HG02588 (cell line): ENCODE data around the gene ZNF429.
A peak's percentile ranks its signal among the peaks of the same experiment; 100 is the strongest.
"Not testable (repeated sequence)": the region's sequence is repeated elsewhere in the genome, so short reads cannot be mapped to it uniquely, and the experiment has no call there.

Source experiments
- ATAC-seq: cut with Tn5 transposase; IDR thresholded peaks from one replicate; pipeline ENCODE4 v1.9.1; 2021; ENCODE audit warnings: mild to moderate bottlenecking, moderate library complexity; ENCODE audit not compliant: unreplicated experiment

ZNF429 gene

DNA sequence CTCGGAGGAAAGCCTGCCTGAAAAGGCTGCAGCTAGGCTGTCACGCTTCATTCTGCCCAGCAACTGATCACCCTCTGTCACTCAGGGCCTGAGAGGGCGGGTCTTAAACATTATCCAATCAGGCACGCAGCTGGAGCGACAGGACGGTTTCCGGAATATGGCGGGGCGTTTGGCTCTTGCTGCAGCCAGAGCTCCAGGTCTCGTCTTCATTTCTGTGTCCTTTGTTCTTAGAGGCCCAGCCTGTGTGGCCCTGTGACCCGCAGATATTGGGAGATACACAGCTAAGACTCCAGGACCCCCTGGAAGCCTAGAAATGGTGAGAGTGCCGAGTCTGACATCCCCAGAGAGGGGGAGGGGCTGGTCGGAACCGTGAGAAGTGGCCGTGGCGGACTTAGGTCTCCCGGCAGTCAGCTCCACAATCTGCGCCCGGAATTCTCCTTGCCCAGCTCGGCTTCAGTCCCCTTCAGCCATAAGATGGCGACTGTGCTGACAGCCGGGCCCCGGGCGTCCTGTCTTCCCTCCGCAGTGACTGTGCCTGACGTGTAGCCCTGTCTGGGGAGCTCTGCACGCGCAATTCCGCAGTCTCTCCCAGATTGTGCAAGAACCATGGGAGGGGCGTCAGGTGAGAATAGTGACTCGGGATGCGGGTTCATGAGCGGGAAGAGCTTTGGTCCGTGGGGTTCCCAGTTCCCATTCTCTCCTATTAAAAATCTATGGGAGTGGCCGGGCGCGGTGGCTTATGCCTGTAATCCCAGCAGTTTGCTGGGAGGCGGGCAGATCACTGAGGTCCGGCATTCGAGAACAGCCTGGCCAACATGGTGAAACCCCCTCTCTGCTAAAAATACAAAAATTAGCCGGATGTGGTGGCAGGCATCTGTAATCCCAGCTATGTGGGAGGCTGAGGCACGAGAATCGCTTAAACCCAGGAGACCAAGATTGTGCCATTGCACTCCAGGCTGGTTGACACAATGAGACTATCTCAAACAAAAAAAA is at the start of gene ZNF429:
TSS of gene ZNF429 (plus strand) at position 144 of the 993 bp plus-strand sequence. CDS start at position 314, 170 bp downstream.
- peak; percentile 99 for ATAC-seq

DNA sequence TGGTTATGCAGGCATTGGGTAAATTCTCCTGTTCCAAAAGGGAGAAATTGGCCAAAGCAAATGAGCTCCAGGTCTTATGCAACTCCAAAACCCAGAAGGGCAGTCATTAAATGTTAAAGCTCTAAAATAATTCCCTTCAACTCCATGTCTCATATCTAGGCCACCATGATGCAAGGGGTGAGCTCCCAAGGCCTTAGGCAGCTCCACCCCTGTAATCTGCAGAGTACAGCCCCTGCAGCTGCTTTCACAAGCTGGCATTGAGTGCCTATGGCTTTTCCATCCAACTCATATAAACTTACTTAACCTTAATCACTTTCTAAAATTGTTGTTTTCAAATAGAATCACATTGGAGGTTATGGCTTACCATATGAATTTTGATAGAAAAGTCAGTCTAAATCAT is 44.7 kb upstream of the ZNF429 start:
- no peak for ATAC-seq

DNA sequence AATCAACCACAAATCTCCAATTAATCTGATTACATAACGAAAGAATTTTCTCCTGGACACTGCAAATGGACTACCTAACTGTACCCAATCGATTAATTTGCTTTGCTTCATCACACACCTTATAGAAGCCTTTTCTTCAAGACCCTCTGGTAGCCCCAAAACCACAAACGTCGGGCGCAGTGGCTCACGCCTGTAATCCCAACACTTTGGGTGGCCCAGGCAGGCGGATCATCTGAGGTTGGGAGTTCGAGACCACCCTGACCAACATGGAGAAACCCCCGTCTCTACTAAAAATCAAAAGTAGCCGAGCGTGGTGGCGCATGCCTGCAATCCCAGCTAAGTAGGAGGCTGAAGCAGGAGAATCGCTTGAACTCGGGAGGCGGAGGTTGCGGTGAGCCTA is 42.9 kb upstream of the ZNF429 start:
- ATAC-seq = no peak

DNA sequence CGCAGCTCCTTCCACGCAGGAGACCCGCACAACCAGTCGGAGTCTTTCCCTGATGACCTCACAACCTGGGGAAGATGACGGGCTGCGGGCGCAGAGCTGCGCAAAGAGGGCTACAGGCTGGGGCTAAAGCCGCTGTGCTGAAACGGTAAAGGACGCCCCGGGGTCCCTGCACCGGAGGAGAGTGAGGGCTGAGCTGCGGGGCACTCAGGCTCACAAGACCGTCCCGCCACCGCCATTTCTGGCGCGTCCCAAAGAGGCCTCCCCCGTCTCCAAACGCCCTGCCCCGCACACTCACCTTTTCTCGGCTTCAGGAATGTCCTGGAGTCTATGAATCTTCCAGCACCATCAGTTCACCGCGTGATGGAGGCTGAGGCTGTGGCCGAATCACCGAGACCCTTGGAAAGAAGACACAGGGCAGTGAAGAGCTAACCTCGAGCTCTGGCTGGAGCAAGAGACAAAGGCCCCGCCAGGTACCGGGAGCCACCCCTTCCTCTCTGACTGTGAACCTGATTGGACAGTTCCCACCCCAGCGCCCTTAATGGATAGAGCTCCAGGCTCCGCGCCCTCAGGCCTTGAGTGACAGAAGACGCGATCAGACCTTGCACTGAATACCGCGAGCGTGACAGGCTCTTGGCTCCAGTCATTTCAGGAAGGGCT is 41.8 kb upstream of the ZNF429 start:
- ATAC-seq = no peak

DNA sequence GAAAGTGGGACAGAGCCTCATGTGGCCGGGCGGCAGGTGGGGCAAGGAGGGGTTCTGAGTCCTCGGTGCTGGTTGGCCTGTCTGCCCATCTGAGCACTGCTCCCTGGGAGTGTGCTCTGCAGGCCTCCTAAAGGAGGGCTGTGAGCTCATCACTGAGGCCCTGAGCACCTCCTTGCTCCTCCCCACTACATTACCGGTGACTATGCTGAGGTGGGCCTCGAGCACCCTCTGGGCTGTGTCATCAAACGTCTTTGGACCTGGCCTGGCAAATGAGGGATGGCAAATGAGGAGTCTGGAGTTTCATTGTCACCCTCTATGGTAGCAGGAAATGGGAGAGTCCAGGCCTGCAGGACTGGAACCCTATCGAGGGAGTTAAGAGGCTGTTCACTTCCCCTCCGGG is 38.8 kb upstream of the ZNF429 start:
- ATAC-seq = no peak

DNA sequence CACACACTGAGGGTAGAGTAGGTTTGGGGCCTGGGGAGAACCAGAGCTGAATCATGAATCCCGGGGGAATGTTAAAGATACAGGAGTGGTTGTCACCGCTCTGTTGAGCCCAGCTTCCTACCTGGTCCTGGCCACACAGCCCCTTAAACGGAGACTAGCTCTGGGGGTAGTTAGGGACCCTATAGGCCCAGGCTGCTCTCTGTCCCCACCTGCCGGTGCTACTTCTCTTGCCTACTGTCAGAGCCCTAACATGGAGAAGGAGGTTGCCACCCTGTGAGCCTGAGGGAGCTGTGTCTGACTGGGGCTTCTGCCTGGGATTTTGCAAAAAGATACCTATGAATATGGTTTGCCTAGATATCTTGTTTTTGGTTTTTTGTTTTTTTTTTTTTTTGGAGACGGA is 36.6 kb upstream of the ZNF429 start:
- ATAC-seq = no peak

DNA sequence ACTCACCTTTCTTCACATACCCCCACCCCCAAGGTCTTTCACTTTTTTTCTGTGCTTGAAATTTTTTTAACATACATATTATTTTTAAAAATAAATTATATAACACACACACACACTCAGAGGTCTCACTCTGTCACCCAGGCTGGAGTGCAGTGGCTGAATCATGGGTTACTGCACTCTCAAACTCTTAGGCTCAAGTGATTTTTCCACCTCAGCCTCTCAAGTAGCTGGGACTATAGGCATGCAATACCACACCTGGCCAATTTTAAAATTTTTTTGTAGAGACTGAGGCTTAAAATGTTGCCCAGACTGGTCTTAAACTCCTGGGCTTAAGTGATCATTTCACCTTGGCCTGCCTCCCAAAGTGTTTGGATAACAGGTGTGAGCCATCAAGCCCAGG is 32.9 kb upstream of the ZNF429 start:
- no peak for ATAC-seq

DNA sequence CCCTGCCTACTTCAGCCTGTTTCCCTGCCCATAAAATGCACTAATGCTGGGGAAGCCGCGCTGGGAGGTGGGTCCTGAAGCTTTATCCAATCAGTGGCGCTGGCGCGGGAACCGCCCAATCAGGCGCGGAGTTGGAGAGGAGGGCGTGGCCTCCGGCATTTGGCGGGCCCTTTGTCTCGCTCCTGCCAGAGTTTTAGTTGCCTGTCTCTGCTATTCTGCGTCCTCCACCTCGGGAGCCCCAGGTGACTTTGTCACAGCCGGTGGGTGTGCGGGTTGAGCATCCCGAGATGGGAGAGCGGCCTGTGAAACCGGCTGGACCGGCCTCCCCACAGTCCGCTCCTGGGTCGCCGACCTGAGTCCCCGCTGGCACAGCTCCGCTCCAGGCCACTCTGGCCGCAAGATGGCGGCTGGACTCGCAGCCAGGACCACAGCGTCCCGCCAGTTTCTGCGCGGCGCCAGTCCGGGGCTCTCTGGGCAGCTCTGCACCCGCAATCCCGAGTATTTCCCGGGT is 30.7 kb upstream of the ZNF429 start:
- ATAC-seq = no peak

DNA sequence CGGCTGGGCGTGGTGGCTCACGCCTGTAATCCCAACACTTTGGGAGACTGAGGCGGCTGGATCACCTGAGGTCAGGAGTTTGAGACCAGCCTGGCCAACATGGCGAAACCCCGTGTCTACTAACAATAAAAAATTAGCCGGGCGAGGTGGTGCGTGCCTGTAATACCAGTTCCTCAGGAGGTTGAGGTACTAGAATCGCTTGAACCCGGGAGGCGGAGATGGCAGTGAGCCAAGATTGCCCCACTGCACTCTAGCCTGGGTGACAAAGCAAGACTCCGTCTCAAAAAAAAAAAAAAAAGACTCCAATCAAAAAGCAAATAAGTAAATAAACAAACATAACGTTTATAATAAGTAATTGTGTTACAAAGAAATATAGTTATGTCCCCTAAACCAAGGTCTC is 23.0 kb upstream of the ZNF429 start:
- ATAC-seq = not testable (repeated sequence)

DNA sequence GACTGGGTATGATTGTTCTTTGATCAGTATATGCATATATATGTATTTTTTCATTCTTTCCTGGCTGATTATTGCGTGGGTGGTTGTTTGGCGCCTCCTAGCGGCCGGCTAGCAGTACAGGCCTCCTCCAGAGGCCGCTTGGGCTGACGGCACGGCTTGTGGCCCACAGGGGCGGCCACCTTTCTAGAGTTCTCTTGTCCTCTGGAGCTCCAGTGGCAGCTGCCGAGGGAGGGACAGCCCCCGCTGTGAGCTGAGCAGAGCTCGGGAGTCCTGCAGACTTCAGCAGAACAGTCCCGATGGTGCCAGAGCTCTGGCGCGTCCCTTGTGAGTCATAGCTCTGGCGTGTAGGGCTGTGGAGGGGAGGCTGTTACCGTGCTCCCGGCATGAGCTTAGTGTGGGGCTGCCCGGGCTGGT is 22.5 kb upstream of the ZNF429 start:
- ATAC-seq = no peak

DNA sequence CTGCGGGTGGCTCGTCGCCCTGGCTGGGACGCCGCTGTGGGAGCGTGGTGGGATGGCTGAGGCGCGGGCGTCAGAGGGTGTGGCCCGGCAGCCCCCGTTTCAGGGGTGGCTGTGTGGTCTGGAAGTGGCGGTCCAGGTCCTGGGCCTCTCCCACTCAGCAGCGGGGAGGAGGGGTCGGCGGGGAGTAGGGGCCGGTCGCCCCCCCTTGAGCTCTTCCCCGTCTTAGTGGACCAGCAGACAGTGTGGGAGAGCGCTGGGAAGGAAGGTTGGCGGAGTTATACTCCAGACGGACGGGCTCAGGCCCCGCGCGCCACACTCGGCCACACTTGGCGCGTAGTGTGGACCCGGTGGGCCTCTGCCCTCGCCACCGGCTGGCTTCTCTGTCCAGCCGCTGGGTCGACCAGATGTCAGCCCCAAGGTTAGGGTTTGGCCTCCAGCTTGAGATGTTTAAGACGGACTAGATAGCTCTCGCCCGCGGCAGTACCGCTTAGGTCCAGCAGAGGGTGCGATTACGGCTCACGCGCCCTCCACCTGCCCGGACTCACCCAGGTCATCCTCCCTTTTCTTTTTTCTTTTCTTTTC is 21.7 kb upstream of the ZNF429 start:
- no peak for ATAC-seq

DNA sequence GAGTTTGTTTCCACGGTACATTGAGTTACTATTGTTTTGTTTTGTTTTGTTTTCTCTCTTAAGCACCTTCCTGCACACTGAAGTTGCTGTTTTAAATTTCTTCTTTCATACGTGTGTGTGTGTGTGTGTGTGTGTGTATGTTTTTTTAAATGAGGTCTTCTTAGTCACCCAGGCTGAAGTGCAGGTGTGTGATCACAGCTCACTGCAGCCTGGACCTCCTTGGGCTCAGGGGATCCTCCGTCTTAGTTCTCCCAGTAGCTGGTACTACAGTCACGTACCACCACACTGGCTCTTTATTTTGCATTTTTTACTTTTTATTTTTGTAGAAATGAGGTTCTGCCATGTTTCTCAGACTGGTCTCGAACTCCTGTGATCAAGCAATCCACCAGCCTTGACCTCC is 20.8 kb upstream of the ZNF429 start:
- ATAC-seq = no peak

DNA sequence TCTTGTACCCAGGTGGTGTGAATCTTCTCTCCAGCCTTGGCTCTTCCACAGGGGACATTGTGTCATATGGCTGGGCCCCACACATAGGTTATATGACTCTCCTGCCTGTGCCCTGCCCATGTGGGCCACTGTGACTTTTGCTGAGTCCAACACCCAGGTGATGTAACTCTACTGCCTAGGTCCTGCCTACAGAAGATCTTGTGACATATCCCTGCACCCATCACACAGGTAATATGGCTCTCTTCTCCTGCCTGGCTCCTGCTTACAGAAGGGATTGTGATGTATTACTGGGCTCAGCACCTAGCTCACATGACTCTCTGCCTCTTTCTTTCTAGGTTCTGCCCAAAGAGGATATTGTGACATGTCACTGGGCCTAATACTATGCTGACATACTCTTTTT is 19.5 kb upstream of the ZNF429 start:
- no peak for ATAC-seq

DNA sequence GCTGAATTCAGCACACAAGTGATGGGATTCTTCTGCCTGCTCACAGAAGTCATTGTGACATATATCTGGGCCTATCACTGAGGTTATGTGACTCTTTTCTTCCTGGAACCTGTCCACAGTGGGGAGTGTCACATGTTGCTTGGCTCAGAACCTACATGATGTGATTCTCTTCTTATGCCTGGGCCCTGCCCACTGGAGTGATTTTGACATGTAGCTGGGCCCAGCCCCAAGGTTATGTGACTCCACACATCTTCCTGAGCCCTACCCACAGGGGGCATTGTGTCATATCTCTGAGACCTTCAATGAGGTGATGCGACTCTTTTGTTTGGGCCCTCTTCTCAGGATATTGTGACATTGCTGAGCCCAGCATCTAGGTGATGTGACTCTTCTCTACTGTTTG is 17.4 kb upstream of the ZNF429 start:
- no peak for ATAC-seq

DNA sequence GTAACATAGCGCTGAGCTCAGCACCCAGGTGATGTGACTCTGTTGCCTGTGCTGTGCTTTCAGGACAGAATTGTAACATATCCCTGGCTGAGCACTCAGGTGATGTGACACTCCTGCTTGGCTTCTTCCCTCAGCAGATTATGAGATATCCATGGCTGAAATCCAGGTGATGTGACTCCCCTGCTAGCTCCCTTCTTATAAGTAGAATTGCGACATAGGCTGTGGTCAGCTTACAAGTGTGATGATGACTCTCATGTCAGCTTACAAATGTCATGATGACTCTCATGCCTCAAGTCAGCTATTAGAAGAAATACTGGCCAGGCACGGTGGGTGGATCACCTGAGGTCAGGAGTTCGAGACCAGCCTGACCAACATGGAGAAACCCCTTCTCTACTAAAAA is 14.3 kb upstream of the ZNF429 start:
- ATAC-seq = no peak

DNA sequence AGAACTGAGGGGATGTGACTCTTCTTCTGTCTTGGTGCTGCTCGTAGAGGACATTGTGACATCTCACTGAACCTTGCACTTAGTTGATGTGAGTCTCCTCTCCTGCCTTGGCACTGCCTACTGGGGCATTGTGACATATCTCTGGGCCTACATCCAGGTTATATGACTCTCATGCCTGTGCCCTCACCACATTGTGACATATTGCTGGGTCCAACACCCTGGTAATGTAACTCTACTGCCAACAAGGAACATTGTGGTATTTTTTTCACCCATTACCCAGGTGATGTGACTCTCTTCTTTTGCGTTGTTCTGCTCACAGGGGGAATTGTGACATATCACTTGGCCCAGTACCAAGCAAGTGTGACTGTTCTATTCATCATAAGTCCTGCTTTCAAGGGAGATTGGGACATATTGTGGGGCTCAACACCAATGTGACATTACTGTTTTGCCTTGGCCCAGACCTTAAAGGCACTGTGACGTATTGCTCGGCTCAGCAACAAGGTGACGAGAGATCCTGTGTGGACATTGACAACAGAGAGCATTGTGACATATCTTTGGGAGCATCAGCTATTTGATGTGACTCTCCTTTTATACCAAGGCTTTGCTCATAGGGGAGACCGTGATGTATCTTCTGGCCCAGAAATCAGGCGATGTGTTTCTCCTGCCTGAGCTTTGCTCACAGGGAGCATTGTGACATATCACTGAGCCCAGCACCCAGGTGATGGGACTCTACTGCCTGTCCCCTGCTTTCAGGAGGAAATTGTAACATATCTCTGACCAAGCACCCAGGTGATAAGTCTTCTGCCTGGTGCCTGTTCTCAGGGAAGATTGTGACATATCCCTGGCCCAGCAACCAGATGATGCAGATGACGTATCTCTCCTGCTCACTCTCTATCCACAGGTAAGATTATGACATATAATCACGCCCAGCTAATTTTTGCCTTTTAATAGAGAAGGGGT is 12.2 kb upstream of the ZNF429 start:
- ATAC-seq = no peak

DNA sequence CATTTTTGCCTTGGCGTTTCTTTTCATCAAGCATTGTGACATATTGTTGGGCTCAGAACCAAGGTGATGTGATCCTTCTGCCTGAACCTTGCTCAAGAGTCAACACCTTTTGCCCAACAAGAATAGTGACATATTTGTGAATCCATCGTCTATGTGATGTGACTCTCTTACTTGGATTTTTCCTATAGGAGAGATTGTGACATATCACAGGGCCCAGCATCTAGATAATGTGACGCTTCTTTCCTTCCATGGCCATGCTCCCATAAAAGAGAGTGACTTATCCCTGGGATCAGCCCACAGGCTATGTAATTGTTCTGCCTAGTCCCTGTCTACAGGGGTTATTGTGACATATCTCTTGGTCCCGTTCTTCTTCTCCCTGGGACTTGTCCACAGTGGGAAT is 8.5 kb upstream of the ZNF429 start:
- ATAC-seq = no peak

DNA sequence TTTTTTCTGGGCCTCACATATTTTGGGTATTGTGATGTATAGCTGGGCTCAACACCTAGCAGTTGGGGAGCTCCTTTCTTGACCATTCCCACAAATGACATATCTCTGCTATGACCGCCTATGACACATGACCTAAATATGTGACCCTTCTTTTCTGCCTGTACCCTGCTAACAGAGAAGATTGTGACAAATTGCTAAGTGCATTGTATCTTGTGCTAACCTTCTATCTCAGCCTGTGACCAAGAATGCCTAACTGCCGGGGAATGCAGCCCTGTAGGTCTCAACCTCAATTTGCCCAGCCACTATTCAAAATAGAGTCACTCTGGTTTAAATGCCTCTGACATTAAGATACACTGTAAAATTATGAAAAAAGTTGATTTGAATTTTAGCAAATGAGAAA is 6.8 kb upstream of the ZNF429 start:
- ATAC-seq = no peak

DNA sequence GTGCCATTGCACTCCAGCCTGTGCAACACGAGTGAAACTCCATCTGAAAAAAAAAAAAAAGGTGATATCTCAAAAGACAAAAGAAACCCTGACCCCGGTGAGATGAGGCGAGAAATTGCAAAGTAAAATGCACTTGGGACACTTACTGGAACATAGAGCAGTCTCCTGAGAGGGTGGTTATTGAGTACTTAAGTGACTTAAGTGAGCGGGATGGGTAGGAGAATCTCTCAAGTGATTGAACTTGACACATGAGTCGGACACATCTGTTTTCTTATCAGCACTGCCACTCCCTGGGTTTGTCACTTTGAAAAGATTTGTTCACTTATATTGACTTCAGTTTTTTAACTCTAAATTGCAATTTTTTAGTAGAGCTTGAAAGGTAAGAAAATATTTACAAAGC is 2.8 kb downstream of the ZNF429 start:
- ATAC-seq = no peak

DNA sequence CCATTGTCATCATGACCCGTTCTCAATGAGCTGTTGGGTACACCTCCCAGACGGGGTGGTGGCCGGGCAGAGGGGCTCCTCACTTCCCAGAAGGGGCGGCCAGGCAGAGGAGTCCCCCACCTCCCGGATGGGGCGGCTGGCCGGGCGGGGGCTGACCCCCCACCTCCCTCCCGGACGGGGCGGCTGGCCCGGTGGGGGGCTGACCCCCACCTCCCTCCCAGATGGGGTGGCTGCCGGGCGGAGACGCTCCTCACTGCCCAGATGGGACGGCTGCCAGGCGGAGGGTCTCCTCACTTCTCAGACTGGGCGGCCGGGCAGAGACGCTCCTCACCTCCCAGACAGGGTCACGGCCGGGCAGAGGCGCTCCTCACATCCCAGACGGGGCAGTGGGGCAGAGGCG is 5.7 kb downstream of the ZNF429 start:
- ATAC-seq = not testable (repeated sequence)
